Activated T-cell treated with anti-CD3 and anti-CD28 coated beads for 1 hour (primary cell): ENCODE results near the gene CD247.

Experiments
- DNase-seq: peaks from one replicate; pipeline ENCODE4 v3.0.0-alpha.2; 2020; ENCODE audit warnings: low read depth

CD247 gene

DNA sequence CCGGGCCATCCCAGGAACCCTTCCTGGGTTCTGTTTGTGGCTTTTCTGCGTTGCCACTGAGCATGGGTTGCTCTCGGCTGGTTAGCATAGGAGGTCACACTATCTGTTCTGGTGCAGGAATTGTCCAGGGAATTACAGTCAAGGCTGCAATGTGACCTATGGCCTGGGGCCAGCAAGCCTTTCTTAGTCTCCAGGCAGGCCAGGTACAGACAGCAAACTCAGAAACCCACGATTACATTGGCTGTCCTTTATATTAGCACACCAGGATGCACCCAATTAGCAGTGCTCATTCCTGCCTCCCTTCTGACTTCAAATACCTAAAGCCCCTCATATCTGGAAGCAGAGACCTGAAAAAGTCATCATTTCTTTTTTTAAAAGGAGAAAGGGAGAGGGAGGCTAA lies 55.2 kb downstream of the CD247 start:
- no peak for DNase-seq

DNA sequence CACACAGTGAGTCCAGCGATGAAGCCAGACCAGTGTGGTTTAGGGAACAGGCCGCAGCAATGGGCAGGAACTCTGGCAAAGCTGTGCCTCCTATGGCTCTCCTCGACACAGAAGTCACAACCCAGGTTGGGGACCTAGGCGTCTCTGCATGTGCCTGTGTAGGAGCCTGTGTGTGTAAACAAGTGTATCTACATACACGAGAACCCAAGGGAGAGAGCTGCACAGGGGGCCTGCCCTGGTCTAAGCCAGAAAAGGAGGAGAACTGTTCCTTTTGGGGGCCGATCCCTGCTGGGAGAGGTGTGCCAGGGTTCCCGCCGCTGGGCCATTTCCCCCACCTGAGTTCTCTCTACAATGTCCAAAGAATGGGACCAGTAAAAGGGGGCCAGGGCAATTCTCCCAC lies 56.0 kb downstream of the CD247 start:
- DNase-seq = no peak

GRCh38 chr1:167460836-167461235 lies 57.5 kb downstream of the CD247 start:
- no peak for DNase-seq

DNA sequence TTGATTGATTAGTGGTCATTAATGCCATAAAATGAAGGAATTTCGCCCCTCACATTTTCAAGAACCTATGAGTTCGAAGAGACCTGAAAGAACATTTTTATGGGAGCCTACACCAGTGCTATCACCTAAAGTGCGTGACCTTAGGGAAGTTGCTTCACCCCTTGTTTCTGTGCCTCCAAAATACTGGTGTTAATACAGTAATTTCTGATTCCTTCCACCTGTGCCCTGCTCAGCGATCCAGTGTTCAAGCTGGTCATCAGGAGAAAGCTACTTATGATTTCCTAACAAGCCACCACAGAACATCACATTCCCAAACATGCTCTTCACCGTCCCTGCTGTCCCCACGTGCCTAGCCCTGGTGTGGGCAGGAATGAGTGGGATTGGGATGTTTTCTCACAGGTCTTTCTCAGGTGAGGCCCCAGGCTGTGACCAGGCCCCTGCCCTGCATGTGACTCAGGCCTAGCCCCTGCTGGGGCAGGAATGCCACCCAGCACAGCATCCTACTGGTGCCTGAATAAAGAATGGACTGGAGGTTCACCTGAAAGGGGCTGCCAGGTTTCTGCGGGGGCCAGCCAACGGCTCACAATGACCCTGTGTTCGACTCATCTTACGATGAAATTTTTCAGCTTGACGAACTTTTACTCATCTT lies 60.3 kb downstream of the CD247 start:
- no peak for DNase-seq

- DNase-seq = no peak
These were observed 61.4 kb downstream of the CD247 start for GRCh38 chr1:167456926-167457325.

- DNase-seq = no peak
These were observed 61.8 kb downstream of the CD247 start for GRCh38 chr1:167456524-167456923.

DNA sequence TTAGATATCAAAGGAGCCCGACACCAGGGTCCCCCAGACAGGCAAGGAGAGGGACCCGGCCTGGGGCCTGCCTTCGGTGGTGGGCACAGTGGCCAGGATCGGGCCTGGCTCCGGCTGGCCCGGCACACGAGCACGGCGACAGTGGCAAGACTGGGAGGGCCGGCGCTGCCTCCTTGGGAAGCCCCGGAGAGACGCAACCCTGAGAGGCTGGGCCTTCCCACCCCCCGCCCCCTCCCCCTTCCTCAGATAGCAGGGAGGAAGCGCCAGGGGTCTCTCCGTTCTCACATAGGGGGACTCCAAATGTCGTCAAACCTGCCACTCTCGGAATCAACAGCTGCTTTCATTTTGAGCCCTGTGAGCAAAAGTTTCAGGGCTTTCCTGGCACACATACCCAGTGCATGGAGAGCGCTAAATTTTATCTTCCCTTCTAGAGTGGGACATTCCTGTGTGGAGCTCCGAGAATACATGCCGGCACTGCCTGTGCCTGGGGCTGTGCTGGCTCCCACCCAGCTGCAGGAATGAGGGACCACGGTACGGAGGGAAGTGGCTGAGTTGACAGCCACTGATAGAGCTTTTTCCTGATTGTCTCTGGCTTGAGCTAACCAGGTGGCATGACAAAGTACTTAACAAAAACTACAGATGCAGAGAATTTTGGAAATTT lies 62.4 kb downstream of the CD247 start:
- DNase-seq = no peak

DNA sequence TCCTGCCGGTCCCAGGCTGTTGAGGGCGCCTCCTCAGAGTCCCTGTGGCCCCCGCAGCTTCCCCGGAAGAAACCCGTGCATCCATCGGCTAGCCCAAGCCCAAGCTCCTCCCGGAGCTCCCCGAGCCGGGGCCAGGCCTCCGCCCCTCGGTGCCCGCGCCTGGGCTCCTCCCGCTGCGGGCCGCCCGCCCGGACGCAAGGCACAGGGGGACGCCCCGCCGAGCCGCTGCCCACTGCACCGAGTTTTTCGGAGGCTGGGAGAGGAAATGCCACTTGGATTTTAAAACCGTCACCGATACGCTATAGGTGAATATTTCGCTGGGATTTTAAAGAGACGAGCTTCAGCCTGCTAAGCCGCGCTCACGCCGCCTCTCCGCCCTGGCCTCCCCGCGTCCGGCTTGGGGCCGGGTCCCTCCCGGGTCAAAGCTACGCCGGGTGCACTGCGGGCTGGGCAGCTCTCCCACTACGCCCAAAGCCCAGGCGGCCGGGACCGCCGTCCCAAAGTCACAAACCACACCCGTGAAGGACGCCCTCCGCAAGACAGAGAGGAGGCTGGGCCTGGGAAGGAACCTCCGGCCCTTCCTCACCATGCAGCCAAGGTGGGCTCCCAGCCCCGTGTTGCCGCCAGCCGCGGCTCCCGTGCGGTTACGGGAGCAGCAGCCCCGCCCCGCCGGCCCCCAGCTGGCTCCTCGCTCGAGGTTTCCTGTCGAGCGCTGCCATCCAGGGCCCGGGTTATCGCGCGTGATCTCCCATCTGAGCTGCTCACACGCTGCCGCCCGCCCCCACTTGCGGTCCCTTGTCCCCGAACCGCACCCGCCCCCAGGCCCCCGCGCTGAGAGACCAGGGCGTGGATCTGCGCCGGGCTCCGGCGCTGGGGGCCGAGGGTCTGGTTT lies 63.2 kb downstream of the CD247 start:
- DNase-seq = peak; percentile 70

- no peak for DNase-seq
These were observed 63.9 kb downstream of the CD247 start for GRCh38 chr1:167454304-167454893.

- DNase-seq = no peak
These were observed 65.2 kb downstream of the CD247 start for GRCh38 chr1:167453123-167453522.

GRCh38 chr1:167452483-167452882 lies 65.8 kb downstream of the CD247 start:
- DNase-seq = no peak

DNA sequence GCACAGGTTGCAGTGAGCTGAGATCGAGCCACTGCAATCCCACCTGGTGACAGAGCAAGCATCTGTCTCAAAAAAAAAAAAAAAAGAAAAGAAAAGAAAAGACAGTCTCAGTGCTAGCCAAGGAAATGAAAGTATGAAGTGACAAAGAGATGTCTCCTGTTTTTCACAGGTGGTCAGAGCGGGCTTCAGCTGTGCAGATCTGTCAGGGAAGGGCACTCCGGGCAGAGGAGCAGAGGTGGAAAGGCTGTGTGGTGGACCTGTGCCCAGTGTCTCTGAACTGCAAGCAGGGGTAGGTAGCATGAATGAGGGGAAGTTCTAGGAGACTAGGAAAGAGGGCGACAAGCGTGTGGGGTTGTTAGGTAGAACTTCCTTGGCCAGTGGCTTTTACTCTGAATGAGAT lies 67.5 kb downstream of the CD247 start:
- DNase-seq = no peak

GRCh38 chr1:167447521-167448136 lies 70.7 kb downstream of the CD247 start:
- DNase-seq = peak; percentile 45

- no peak for DNase-seq
These were observed 71.4 kb downstream of the CD247 start for GRCh38 chr1:167446966-167447365.

DNA sequence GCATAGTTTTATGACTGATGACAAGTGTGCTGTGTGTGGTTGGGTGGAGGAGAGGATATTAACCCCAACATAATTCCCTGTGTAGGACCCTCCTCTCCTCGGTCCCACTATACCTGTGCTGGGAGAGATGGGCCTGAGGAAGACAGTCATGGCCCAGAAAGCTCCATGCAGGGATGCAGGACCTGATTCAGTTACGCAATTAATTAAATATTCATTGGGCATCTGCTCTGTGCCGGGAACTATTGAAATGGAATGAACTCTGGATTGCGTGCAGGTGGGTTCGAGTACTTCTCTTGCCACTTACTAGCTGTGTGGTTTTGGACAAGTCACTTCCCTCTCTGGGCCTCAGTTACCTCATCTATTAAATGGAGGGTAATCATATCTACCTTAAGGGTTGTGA lies 74.6 kb downstream of the CD247 start:
- no peak for DNase-seq

DNA sequence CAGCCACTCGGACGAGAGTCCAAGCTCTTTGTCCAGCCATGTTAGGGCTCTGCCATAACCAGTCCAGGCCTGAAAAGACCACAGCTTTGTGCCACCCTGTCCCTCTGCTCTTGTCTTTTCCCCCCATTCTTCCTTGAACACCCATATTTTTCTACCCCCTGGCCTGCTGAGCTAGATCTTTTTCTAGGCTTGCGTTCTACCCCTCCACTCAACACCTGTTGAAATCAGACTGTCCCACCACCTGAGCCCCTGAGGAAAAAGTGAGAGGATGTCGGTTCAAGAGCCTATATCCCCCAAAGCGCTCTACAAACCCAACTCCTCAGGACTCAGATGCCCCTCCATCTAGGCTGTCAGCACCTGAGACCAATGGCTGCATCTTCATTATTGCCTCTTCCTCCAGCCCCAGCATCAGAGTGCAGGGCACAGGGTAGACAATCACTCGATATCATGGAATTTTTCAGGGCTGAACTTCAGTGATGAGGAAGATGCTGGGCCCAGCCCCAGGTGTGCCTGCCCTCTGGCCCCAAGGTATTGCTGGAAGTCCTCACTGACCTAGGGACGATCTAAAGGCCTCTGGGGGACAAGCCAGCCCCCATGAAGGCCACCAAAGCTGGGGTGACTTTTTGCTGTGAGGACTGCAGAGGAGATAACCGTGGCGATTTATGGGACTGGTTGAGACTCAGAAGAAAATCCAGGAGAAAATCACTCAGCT lies 75.3 kb downstream of the CD247 start:
- DNase-seq = no peak

- peak; percentile 85 for DNase-seq
These were observed 76.0 kb downstream of the CD247 start for GRCh38 chr1:167442142-167442848.

DNA sequence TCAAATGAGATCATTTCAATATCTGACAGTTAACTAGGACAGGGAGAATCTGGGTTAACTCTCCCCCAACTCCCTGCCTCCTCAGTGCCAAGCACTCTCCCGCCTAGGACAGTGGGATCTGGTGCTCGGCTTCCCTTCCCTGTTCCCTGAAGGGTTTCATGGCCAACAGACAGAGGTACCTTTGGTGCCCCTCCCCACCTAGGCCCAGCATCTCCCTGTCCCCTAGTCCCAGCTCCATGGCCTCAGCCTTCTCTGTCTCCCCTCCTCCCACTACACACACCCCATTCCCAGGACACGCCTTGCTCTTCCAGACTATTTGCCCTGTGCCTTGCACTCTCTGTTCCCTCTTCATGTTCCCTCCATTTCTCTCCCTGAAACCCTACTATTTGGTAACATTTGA lies 77.1 kb downstream of the CD247 start:
- no peak for DNase-seq

GRCh38 chr1:167440776-167441175 lies 77.6 kb downstream of the CD247 start:
- DNase-seq = no peak

- DNase-seq = no peak
These were observed 78.0 kb downstream of the CD247 start for GRCh38 chr1:167440345-167440744.
